HG03064 (cell line): ENCODE results near the gene TRNT1.

Source experiments
- ATAC-seq: cut with Tn5 transposase; IDR thresholded peaks from one replicate; pipeline ENCODE4 v1.9.1; 2021; ENCODE audit warnings: low read depth; ENCODE audit not compliant: unreplicated experiment

TRNT1 gene

DNA sequence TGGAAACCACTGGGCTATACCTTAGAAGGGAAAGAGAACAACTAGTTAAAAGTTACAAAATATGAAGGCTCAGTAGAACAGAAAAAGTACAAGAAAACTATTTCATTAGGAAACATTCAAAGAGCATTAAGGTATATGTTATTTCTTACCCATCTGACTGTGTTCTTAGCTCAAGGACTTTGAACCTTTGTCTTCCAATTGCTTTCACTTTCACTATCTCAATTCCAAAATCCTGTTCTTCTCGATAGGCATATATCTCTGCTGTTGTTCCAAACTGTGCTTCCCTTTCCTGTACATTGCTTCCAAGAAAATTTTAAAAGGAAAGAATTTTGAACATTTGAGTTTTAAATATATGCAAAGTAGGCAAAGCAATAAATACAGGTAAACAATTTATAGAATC, 45.9 kb downstream of the TRNT1 start:
- no peak for ATAC-seq

DNA sequence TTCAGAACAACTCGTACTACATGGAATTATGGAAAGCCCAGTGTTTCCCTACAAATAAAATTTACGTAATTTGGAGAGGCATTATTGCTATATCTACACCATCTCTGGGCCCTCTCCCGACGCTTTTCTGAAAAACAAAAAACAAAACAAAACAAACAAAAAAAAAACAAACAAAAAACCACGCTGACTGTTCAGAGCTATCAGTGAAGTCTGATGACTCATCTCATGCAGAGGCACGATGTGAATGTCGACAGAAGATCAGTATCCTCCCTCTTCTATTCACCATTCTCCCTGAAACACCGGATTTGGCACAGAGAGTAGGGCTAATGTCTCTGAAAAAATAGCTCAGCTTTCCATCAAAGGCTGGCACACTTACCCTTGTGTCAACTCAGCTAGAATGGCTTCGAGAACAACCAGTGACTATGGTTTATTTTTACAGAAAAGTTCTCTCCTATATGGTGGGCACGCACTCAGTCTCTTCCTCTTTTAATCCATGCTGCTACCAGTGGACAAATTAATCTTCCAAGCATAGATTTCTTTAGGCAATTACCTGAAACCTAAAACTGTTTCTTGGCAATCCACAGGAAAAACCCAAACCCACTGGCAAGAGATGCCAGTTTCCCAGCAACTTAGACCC, 51.2 kb downstream of the TRNT1 start:
- ATAC-seq, result no peak

DNA sequence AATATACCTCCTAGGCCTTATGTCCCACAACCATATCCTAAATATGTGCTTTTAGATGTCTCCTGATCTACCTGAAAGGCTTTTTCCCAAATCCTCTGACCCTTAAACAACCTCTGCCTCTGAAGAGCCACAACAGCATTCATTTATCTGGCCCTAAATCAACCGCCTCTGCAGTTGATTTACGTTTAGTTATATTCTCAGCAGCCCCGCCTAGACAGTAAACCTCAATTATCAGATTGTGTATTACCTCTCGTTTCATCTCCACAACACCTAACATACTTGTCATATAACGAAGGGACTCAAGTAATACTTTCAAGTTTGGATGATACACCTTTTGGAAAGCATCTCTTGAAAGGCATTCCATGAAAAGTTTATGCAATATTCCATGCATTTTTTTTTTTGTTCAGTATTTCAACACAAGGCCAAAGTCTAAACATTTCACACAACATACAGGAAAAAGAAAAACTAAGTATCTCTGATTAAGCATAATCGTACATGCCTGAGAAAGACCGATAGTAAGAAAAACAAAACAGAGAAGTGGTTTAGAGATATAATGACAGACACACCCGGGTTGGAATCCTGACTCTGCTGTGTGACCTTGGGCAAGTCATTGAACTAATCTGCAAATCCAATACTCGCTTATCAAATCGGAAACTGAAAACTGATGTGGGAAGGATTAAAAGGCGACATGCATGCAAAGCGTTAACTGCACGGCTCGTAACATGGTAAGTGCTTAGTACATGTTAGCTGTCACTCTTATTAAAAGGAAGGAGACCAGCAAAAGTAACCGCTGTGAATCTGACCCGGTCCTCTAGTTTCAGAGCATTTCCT, 52.0 kb downstream of the TRNT1 start:
- no peak for ATAC-seq

DNA sequence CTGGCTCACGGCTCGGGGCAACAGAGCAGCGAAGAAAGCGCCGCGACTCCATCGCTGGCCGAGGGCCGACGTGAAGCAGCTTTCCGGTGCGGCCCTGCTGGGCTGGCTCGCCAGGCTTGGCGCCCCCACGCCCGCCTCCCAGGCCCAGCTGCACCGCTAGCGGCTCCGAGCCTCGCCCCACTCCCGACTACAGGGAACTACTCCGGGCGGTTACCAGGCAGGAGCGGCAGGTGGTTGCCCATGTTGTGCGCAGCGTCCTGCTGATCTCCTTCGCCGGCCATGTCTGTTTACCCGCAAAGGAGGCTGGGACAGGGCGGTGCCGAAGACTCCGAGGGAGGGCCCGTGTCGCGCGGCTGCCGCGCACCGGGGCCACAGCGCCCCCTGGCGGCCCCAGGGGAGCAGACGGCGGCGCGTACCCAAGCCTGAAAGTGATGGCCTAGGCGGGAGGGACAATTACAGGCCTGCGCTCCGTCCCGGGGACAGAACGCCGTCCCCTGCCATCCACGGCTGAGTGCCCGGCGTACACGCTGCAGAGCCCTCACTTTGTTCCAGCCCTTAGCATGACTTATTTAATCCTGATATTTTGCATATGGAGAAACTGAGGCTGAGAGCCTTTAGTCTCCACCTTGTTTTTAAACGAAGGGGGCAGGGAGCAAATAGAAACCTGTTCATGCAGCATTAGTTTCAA, 52.8 kb downstream of the TRNT1 start, which contains the start of gene CRBN:
Gene CRBN, minus strand, starts transcription at position 285 of the 688 bp plus-strand sequence. Its CDS starts 4 bp downstream, at position 281.
- peak; percentile 99 for ATAC-seq

DNA sequence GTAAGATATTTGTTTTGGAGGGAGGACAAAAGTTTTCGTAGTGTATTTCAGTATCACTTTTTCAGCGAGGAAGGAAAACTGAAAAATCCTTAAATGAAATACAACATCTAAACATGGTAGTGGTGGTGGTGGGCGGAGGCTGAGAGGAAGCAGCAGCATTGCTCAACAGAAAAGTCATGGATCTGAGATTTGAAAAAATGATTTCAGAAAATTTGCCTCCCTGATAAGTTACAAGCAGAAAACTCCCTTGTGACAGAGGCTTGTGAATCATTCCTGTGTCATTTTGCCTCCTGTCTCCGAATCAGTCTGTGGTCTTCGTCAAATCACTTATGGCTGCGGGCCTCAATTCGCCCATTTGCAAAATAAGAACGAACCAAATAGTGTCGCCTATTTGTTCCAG, 53.7 kb downstream of the TRNT1 start:
- ATAC-seq, result no peak

DNA sequence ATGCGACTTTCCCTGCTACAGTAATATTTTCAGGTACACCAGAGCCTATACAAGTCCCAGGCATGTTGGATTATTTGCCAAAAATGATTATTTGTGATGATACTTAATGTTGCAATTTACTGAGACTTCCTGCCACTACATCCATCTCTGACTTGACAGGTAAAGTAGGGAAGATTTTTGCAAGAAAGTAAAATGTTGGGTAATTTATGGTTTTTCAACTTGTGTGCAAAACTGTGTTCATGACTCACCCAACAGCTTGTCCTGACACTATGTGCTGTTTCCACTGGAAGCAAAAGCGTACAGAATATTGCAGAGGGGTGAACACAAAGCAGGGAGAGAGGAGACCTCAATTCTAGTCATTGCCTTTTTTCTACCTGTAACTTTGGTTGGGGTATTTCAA, 58.1 kb downstream of the TRNT1 start:
- no peak for ATAC-seq

DNA sequence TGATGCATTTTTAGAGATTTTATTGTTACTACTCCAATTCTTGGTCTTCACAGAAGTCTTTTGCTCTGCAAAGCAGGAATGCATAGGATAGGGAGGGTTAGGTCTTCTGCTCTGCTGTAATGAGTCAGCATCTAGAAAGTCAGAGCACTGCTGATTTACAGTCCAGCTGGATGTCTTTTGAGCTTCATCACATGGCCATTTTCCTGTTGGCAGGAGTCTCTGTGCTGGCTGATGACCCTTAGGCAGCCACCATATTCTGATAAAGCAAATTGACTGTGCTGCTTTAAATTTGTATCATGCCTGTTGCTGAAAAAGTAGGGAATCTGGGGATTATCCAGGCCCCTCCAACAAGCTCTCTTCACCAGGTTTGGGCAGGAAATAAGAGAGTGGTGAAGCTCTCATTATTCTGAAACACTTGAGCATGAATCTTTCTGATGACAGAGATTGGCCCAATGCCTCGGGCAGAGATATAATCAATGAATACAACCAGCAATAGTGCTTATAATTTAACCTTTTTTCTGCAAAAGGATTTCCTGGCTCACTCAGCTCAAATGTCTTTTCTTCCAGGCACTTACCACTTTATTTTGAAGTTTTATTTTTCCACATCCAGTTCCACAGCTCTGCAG, 62.5 kb downstream of the TRNT1 start:
- ATAC-seq, result no peak

DNA sequence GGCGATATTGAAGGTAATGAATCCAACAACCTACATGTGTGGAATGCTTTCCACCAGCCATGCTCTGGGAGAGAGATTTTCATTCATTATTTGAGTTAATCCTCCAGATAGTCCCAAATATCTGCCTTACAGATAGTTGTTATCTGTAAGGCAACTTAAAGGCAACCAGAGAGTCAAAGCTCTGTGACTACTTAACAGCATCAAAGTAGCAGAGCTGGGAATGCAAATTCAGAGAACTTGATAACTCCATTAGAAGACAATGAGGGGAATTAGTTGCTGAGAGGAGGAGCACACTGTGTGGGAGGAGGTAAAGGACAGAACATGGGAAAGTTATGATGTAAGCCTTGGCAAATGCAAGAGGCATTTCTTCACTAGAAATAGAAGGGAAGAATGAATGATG, 63.2 kb downstream of the TRNT1 start:
- ATAC-seq, result no peak

DNA sequence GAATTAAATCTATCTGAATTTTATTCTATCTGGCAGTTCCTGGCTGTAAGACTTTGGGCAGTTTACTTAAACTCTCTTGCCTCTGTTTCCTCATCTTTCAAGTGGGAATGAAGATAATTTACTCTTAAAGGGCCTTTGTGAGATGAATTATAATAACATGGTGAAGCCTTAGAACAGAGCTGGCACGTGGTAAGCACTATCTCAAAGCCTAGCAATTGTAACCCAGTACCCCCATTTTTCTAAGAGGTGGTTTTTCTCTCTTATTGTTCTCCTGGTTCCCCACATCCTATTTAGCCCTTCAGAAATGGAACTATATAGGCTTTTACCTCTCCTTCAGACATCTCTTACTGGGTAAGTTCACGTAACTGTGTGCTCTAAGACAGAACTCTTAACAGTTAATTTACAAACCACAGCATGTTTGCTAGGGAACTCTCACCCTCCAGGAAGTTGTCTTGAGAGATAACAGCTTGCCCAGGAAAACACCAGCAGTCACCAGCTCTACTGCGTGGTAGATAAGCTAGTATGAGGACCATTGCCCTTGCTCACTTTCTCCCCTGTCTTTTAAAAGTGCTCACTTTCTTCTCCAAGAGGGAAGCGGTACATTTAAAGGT, 65.0 kb downstream of the TRNT1 start:
- ATAC-seq, result no peak

DNA sequence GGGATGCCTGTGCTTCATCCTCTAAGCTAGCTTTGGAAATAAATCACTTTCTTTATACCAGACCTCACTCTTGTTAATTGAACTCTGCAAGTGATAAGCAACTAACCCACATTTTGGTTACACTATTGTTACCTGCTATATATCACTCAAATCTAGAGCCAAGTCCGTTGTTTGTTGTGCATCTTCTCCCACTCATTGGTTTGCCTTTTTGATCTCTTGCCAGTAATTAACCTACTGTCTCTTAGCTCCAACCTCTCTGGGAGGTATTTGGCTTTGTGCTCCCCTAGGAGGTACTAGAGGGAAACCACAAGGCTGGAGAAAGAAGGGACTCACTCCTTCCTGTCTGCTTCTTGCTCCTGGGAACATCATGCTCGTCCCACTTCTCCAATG, 65.5 kb downstream of the TRNT1 start:
- no peak for ATAC-seq

DNA sequence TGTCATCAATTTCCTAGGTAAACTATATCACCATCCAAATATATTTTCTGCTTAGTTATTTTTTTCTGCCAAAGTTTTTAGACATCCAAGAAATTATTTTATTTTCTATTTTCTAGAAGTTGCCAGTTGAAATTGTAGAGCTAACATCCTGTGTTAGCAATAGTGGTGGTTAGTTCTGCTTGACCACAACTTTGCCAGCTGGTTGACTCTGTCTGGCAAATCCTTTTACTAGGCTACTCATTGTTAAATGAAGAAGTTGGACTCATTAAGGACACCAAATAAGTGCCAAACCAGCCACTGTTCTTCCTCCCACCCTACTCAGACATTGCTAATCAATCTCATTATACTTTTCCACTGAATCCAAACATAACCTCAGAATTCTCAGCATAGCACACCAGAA, 68.1 kb downstream of the TRNT1 start:
- ATAC-seq, result no peak

DNA sequence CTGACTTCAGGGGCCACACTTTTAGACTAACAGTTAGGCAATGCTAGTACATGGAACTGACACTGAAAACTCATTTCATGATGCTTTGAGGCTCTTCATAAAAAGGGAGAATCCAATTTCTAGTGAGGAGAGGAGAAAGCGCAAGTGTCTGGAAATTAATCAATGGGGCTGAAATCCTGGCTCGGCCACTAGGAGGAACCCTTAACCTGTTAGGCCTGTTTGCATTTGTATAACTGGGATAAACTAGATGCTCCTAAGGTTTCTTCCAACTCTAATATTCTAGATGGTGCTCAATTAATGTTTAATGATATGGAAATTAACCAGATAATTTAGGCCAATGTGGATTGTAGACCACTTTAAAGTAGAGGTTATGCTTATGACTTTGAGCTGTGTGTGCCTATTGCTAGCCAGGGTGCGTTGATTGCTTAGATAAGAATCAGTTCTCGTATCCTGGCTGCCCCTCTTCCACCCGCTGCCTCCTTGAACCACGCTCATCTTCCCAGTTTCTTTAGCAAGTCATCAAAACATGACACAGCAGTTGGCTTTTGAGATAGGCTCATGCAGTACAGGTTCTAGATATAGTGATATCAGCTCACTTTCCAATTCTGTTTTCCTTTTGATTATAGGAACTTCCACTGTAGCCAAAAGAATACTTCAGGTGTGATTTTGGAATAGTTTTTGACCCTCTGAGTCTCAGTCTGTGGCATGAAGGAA, 69.6 kb downstream of the TRNT1 start:
- ATAC-seq, result no peak
